ENCODE results near the gene CCL17. TPM values are rescaled to one million over a fixed set of nuclear protein-coding genes. Genes with fewer than 3 reads are reported as not detected.
"Not testable (repeated sequence)": the region's sequence is repeated elsewhere in the genome, so short reads cannot be mapped to it uniquely, and the experiment has no call there.

CCL17 gene
- total RNA-seq, 1 donor: not detected

GRCh38 chr16:57372372-57373116 lies 32.0 kb upstream of the CCL17 start, which contains the start of gene CX3CL1:
TSS of gene CX3CL1 (plus strand) at chr16:57372490. CDS start at chr16:57372569, 79 bp downstream.
- H3K4me3 ChIP-seq (ENCODE audit: insufficient read depth, low read length): peak within 1 kb of the TSS; percentile 22
- peaks cover 14% of the 10 kb centered on the region for H3K4me1 ChIP-seq (ENCODE audit: insufficient read depth, low read length)
- H3K9me3 ChIP-seq (ENCODE audit: low read depth, low read length): no peaks in the 10 kb centered on the region
- H3K79me2 ChIP-seq (ENCODE audit: insufficient read depth, low read length): no peaks in the 10 kb centered on the region
- no peaks in the 10 kb centered on the region for H3K36me3 ChIP-seq (ENCODE audit: insufficient read depth, low read length)
- peak within 1 kb of the TSS; percentile 55 for H3K4me2 ChIP-seq (ENCODE audit: insufficient read depth, low read length)
- H3K27ac ChIP-seq (ENCODE audit: low read depth, low read length): no peak within 1 kb of the TSS
- no peak for TF ChIP-seq CTCF (IDR thresholded peaks at IDR 0.05; ENCODE audit: extremely low read depth, low read depth, low read length)
- H2AFZ ChIP-seq (ENCODE audit: low read length): no peak within 1 kb of the TSS
- peak; percentile 88 for DNase-seq (ENCODE audit: insufficient read length, low spot score, missing footprints)
- no peaks in the 10 kb centered on the region for H4K20me1 ChIP-seq (ENCODE audit: insufficient read depth, low read length)
- peaks cover 30% of the 10 kb centered on the region for H3K27me3 ChIP-seq (ENCODE audit: insufficient read depth, low read length)

- no peak for TF ChIP-seq CTCF (IDR thresholded peaks at IDR 0.05; ENCODE audit: extremely low read depth, low read depth, low read length)
- H3K79me2 ChIP-seq (ENCODE audit: insufficient read depth, low read length): no peaks in the 10 kb centered on the region
- H2AFZ ChIP-seq (ENCODE audit: low read length): no peak overlapping the region
- peak; percentile 69 for DNase-seq (ENCODE audit: insufficient read length, low spot score, missing footprints)
- peaks cover 30% of the 10 kb centered on the region for H3K27me3 ChIP-seq (ENCODE audit: insufficient read depth, low read length)
- no peaks in the 10 kb centered on the region for H3K9me3 ChIP-seq (ENCODE audit: low read depth, low read length)
- H3K4me2 ChIP-seq (ENCODE audit: insufficient read depth, low read length): no peak overlapping the region
- H4K20me1 ChIP-seq (ENCODE audit: insufficient read depth, low read length): no peaks in the 10 kb centered on the region
- no peak overlapping the region for H3K27ac ChIP-seq (ENCODE audit: low read depth, low read length)
- no peaks in the 10 kb centered on the region for H3K36me3 ChIP-seq (ENCODE audit: insufficient read depth, low read length)
- H3K4me3 ChIP-seq (ENCODE audit: insufficient read depth, low read length): no peak overlapping the region
- H3K4me1 ChIP-seq (ENCODE audit: insufficient read depth, low read length): peaks cover 14% of the 10 kb centered on the region
These were observed 31.2 kb upstream of the CCL17 start for GRCh38 chr16:57373117-57373947.

- no peak for TF ChIP-seq CTCF (IDR thresholded peaks at IDR 0.05; ENCODE audit: extremely low read depth, low read depth, low read length)
- DNase-seq (ENCODE audit: insufficient read length, low spot score, missing footprints): peak; percentile 78
- H3K4me3 ChIP-seq (ENCODE audit: insufficient read depth, low read length): no peak overlapping the region
- H3K4me2 ChIP-seq (ENCODE audit: insufficient read depth, low read length): no peak overlapping the region
- peaks cover 14% of the 10 kb centered on the region for H3K4me1 ChIP-seq (ENCODE audit: insufficient read depth, low read length)
- H3K79me2 ChIP-seq (ENCODE audit: insufficient read depth, low read length): no peaks in the 10 kb centered on the region
- peaks cover 30% of the 10 kb centered on the region for H3K27me3 ChIP-seq (ENCODE audit: insufficient read depth, low read length)
- H2AFZ ChIP-seq (ENCODE audit: low read length): no peak overlapping the region
- H3K9me3 ChIP-seq (ENCODE audit: low read depth, low read length): no peaks in the 10 kb centered on the region
- H3K27ac ChIP-seq (ENCODE audit: low read depth, low read length): no peak overlapping the region
- no peaks in the 10 kb centered on the region for H3K36me3 ChIP-seq (ENCODE audit: insufficient read depth, low read length)
- H4K20me1 ChIP-seq (ENCODE audit: insufficient read depth, low read length): no peaks in the 10 kb centered on the region
These were observed 30.5 kb upstream of the CCL17 start for GRCh38 chr16:57374067-57374534.

- Histone ChIP-seq H3K4me1 (ENCODE audit: insufficient read depth, low read length) (peaks cover 14% of the 10 kb centered on the region), H3K27me3 (ENCODE audit: insufficient read depth, low read length) (peaks cover 30% of the 10 kb centered on the region)
- not testable (repeated sequence) for H3K4me3 ChIP-seq (ENCODE audit: insufficient read depth, low read length); H3K27ac ChIP-seq (ENCODE audit: low read depth, low read length); H4K20me1 ChIP-seq (ENCODE audit: insufficient read depth, low read length); H3K4me2 ChIP-seq (ENCODE audit: insufficient read depth, low read length); H2AFZ ChIP-seq (ENCODE audit: low read length); H3K9me3 ChIP-seq (ENCODE audit: low read depth, low read length); H3K36me3 ChIP-seq (ENCODE audit: insufficient read depth, low read length); H3K79me2 ChIP-seq (ENCODE audit: insufficient read depth, low read length)
- DNase-seq (ENCODE audit: insufficient read length, low spot score, missing footprints): peak; percentile 78
These were observed 29.6 kb upstream of the CCL17 start for GRCh38 chr16:57374925-57375465.
